Measurements from ENCODE around the gene LIM2.
"Not testable (repeated sequence)": the region's sequence is repeated elsewhere in the genome, so short reads cannot be mapped to it uniquely, and the experiment has no call there.

Gene LIM2

GRCh38 chr19:51397453-51397852, 9.7 kb upstream of the LIM2 start:
- not testable (repeated sequence) for H3K9me3 ChIP-seq (ENCODE audit: control insufficient read depth in 1 of 2, low read length in 2 of 2); H3K27me3 ChIP-seq (ENCODE audit: control insufficient read depth in 1 of 2, insufficient read depth in 2 of 2, low read length in 2 of 2); H3K36me3 ChIP-seq (ENCODE audit: control insufficient read depth in 1 of 2, insufficient read depth in 2 of 2, low read length in 2 of 2); H3K9ac ChIP-seq (ENCODE audit: low read depth in 1 of 2, low read length in 2 of 2); H3K4me3 ChIP-seq (ENCODE audit: low read depth in 1 of 2, low read length in 2 of 2); H3K27ac ChIP-seq (ENCODE audit: low read depth, low read length)
- H3K4me1 ChIP-seq (ENCODE audit: control insufficient read depth in 1 of 2, insufficient read depth in 2 of 2, low read length in 2 of 2) = peaks cover 10 to 11% of the 10 kb centered on the region in 2 donors

GRCh38 chr19:51396175-51396574, 8.4 kb upstream of the LIM2 start:
- H3K9ac ChIP-seq (ENCODE audit: low read depth in 1 of 2, low read length in 2 of 2) = no peak overlapping the region
- no peaks in the 10 kb centered on the region for H3K9me3 ChIP-seq (ENCODE audit: control insufficient read depth in 1 of 2, low read length in 2 of 2)
- no peaks in the 10 kb centered on the region for H3K27me3 ChIP-seq (ENCODE audit: control insufficient read depth in 1 of 2, insufficient read depth in 2 of 2, low read length in 2 of 2)
- H3K36me3 ChIP-seq (ENCODE audit: control insufficient read depth in 1 of 2, insufficient read depth in 2 of 2, low read length in 2 of 2) = no peaks in the 10 kb centered on the region
- H3K27ac ChIP-seq (ENCODE audit: low read depth, low read length) = no peak overlapping the region
- peaks cover 11 to 13% of the 10 kb centered on the region in 2 donors for H3K4me1 ChIP-seq (ENCODE audit: control insufficient read depth in 1 of 2, insufficient read depth in 2 of 2, low read length in 2 of 2)
- H3K4me3 ChIP-seq (ENCODE audit: low read depth in 1 of 2, low read length in 2 of 2) = no peak overlapping the region

DNA sequence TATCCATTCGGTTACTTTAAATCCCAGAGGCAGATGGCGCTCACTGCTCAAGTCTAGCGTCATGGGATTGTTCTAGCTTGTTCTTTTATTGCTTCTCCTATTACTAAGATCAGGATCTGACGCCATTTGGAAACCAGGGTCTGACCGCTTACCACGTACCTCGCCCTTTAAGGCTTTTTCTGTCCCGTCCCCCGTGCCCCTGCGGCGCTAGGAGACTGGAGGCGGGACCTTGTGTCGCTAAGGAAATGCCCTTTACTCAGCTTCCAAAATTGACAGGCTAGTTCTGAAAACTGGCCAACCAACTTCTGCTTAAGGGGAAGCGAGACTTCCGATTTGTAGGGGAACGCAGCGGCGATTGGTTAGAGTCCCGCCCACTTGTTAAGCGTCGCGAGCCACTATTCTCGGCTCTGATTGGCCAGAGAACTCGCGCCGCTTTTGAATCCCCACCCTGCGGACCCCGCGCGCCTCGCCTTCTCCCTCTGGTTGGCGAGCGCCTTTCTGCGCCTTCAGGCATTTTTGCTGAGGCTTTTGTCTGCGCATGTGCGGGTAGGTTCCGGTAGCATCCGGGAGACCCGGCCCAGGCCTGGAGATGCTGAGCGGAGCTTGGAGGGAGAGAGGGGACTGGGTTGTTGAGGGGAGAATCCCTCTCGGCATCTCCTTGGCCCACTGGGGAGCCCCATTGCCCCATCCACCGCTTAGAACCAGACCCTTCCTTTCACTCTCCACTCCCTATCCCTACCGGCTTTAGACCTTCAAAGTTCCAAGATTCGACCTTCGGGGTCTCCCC, 6.5 kb upstream of the LIM2 start:
- H3K27ac ChIP-seq (ENCODE audit: low read depth, low read length) = peak overlapping the region; percentile 33
- peak overlapping the region; percentile 65 to 68 for H3K4me3 ChIP-seq (ENCODE audit: low read depth in 1 of 2, low read length in 2 of 2)

DNA sequence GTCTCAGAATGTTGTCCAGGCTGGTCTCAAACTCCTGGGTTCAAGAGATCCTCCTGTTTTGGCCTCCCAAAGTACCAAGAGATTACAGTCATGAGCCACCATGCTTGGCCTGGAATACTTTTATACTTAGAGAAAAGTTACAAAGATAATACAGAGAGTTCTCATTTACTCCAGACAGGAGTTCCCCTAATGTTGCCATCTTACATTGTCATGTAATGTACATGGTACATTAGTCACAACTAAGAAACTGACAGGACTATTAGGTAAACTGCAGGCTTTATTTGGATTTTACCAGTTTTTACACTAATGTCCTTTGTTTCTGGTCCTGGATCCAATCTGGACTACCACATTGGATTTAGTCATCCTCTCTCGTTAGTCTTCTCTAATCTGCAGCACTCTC, 4.9 kb upstream of the LIM2 start:
- Histone ChIP-seq H3K4me1 (ENCODE audit: control insufficient read depth in 1 of 2, insufficient read depth in 2 of 2, low read length in 2 of 2) (peaks cover 16 to 17% of the 10 kb centered on the region in 2 donors), H3K9ac (ENCODE audit: low read depth in 1 of 2, low read length in 2 of 2) (no peak overlapping the region), H3K9me3 (ENCODE audit: control insufficient read depth in 1 of 2, low read length in 2 of 2) (no peaks in the 10 kb centered on the region), H3K27me3 (ENCODE audit: control insufficient read depth in 1 of 2, insufficient read depth in 2 of 2, low read length in 2 of 2) (no peaks in the 10 kb centered on the region), H3K36me3 (ENCODE audit: control insufficient read depth in 1 of 2, insufficient read depth in 2 of 2, low read length in 2 of 2) (no peaks in the 10 kb centered on the region), H3K4me3 (ENCODE audit: low read depth in 1 of 2, low read length in 2 of 2) (no peak overlapping the region), H3K27ac (ENCODE audit: low read depth, low read length) (no peak overlapping the region)

More for the DNA sequence above, 6.5 kb upstream of the LIM2 start:
- Histone ChIP-seq H3K4me1 (ENCODE audit: control insufficient read depth in 1 of 2, insufficient read depth in 2 of 2, low read length in 2 of 2) (peaks cover 16 to 17% of the 10 kb centered on the region in 2 donors), H3K9me3 (ENCODE audit: control insufficient read depth in 1 of 2, low read length in 2 of 2) (no peaks in the 10 kb centered on the region), H3K36me3 (ENCODE audit: control insufficient read depth in 1 of 2, insufficient read depth in 2 of 2, low read length in 2 of 2) (no peaks in the 10 kb centered on the region), H3K27me3 (ENCODE audit: control insufficient read depth in 1 of 2, insufficient read depth in 2 of 2, low read length in 2 of 2) (no peaks in the 10 kb centered on the region), H3K9ac (ENCODE audit: low read depth in 1 of 2, low read length in 2 of 2) (peak overlapping the region; percentile 21 to 70)

GRCh38 chr19:51391073-51391611, 3.4 kb upstream of the LIM2 start:
- H3K27ac ChIP-seq (ENCODE audit: low read depth, low read length) = no peak overlapping the region
- peaks cover 16 to 17% of the 10 kb centered on the region in 2 donors for H3K4me1 ChIP-seq (ENCODE audit: control insufficient read depth in 1 of 2, insufficient read depth in 2 of 2, low read length in 2 of 2)
- no peaks in the 10 kb centered on the region for H3K9me3 ChIP-seq (ENCODE audit: control insufficient read depth in 1 of 2, low read length in 2 of 2)
- no peaks in the 10 kb centered on the region for H3K36me3 ChIP-seq (ENCODE audit: control insufficient read depth in 1 of 2, insufficient read depth in 2 of 2, low read length in 2 of 2)
- no peak overlapping the region for H3K4me3 ChIP-seq (ENCODE audit: low read depth in 1 of 2, low read length in 2 of 2)
- H3K9ac ChIP-seq (ENCODE audit: low read depth in 1 of 2, low read length in 2 of 2) = no peak overlapping the region
- no peaks in the 10 kb centered on the region for H3K27me3 ChIP-seq (ENCODE audit: control insufficient read depth in 1 of 2, insufficient read depth in 2 of 2, low read length in 2 of 2)

DNA sequence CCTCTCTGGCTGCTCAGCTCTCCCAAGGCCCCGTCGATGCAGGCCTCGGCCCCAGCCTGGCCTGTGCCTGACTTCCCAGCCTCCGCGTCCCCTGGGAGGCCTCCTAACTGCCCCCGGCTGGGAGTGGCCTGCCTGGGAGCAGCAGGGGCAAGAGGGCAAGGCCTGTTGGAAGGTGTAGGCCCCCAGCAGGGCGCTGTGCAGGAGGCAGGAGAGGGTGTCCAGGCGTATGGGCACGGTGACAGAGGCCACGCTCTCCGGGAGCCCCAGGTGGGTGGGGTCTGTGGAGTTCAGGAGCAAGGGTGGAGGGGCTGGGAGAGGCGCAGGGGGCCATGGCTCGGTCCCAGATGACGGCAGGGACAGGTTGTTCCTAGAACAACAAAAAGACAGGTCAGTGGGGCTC, 1.4 kb upstream of the LIM2 start:
- no peak overlapping the region for H3K27ac ChIP-seq (ENCODE audit: low read depth, low read length)
- no peaks in the 10 kb centered on the region for H3K9me3 ChIP-seq (ENCODE audit: control insufficient read depth in 1 of 2, low read length in 2 of 2)
- no peak overlapping the region for H3K9ac ChIP-seq (ENCODE audit: low read depth in 1 of 2, low read length in 2 of 2)
- H3K4me1 ChIP-seq (ENCODE audit: control insufficient read depth in 1 of 2, insufficient read depth in 2 of 2, low read length in 2 of 2) = peaks cover 10 to 11% of the 10 kb centered on the region in 2 donors
- no peak overlapping the region for H3K4me3 ChIP-seq (ENCODE audit: low read depth in 1 of 2, low read length in 2 of 2)
- H3K27me3 ChIP-seq (ENCODE audit: control insufficient read depth in 1 of 2, insufficient read depth in 2 of 2, low read length in 2 of 2) = no peaks in the 10 kb centered on the region
- H3K36me3 ChIP-seq (ENCODE audit: control insufficient read depth in 1 of 2, insufficient read depth in 2 of 2, low read length in 2 of 2) = no peaks in the 10 kb centered on the region

DNA sequence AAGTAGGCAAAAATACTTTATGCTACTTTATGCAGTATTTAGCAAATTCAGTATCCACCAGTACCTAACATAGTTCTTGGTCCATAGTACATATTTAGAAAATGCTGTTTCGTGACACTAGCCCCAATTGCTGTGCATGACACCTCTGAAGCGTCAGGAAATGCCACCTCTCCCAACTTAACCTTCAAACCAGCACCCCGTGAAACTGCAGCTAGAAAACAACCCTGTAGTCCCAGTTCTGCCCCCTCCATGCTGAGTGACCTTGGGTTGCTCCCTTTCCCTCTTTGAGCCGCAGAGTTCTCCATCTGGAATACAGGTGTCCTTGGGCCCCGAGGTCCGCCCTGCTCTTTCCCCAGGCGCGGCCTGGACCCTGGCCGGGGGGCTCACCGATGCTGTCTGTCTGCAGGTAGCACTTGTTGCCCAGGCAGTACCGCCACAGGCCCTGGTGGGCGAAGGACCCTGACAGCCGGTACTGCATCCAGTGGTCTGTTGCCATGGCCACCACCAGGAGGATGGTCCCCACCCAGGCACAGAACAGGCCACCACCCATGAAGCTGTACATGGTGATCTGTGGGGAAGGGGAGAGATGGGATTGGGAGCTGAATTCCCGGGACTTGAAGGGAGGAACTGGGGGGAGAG, 773 bp downstream of the LIM2 start:
- Histone ChIP-seq H3K27ac (ENCODE audit: low read depth, low read length) (no peak overlapping the region), H3K4me1 (ENCODE audit: control insufficient read depth in 1 of 2, insufficient read depth in 2 of 2, low read length in 2 of 2) (peaks cover 6 to 7% of the 10 kb centered on the region in 2 donors), H3K9me3 (ENCODE audit: control insufficient read depth in 1 of 2, low read length in 2 of 2) (no peaks in the 10 kb centered on the region), H3K27me3 (ENCODE audit: control insufficient read depth in 1 of 2, insufficient read depth in 2 of 2, low read length in 2 of 2) (no peaks in the 10 kb centered on the region), H3K36me3 (ENCODE audit: control insufficient read depth in 1 of 2, insufficient read depth in 2 of 2, low read length in 2 of 2) (no peaks in the 10 kb centered on the region), H3K4me3 (ENCODE audit: low read depth in 1 of 2, low read length in 2 of 2) (no peak overlapping the region), H3K9ac (ENCODE audit: low read depth in 1 of 2, low read length in 2 of 2) (no peak overlapping the region)

DNA sequence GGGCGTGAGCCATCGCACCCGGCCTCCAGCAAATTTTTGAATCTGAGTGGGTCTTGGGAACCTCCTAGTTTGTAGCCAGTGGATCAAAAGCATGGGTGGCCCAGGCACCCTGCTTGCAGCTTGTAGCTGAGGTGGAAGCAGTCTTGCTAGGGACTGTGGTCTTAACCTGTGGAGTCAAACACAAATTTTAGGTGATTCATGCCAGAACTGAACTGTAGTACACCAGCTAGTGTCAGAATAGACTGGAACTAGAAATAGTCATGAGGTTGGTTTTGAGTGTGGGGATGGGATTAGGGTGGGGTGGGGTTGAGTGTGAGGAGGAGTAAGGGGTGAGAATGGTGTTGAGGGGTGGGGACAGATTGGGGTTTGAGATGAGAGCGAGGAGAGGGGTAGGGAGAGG, 5.8 kb downstream of the LIM2 start:
- Histone ChIP-seq H3K9me3 (ENCODE audit: control insufficient read depth in 1 of 2, low read length in 2 of 2) (peaks cover 0 to 5% of the 10 kb centered on the region in 2 donors), H3K27me3 (ENCODE audit: control insufficient read depth in 1 of 2, insufficient read depth in 2 of 2, low read length in 2 of 2) (no peaks in the 10 kb centered on the region), H3K9ac (ENCODE audit: low read depth in 1 of 2, low read length in 2 of 2) (no peak overlapping the region), H3K27ac (ENCODE audit: low read depth, low read length) (no peak overlapping the region), H3K36me3 (ENCODE audit: control insufficient read depth in 1 of 2, insufficient read depth in 2 of 2, low read length in 2 of 2) (no peaks in the 10 kb centered on the region), H3K4me3 (ENCODE audit: low read depth in 1 of 2, low read length in 2 of 2) (no peak overlapping the region), H3K4me1 (ENCODE audit: control insufficient read depth in 1 of 2, insufficient read depth in 2 of 2, low read length in 2 of 2) (no peaks in the 10 kb centered on the region)

DNA sequence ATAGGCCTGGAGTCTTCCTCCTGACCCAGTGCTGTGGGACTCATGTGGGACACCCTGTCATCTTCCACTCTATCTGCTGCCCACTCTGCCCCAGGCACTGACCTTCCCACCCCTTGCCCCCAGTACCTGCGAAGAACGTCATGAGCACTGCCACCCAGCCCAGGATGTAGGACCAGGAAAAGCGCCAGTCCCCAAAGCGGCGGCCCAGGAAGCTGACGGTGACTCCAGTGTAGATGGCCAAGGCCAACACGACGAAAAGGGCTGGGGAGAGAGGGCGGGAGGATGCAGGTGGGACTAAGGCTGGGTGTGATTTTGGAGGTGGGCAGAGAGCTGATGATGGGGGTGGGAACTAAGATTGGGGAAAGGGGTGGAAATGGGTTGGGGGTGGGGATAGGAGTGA, 7.4 kb downstream of the LIM2 start:
- Histone ChIP-seq H3K4me1 (ENCODE audit: control insufficient read depth in 1 of 2, insufficient read depth in 2 of 2, low read length in 2 of 2) (no peaks in the 10 kb centered on the region), H3K27me3 (ENCODE audit: control insufficient read depth in 1 of 2, insufficient read depth in 2 of 2, low read length in 2 of 2) (no peaks in the 10 kb centered on the region), H3K4me3 (ENCODE audit: low read depth in 1 of 2, low read length in 2 of 2) (no peak overlapping the region), H3K36me3 (ENCODE audit: control insufficient read depth in 1 of 2, insufficient read depth in 2 of 2, low read length in 2 of 2) (no peaks in the 10 kb centered on the region), H3K9ac (ENCODE audit: low read depth in 1 of 2, low read length in 2 of 2) (no peak overlapping the region), H3K27ac (ENCODE audit: low read depth, low read length) (no peak overlapping the region), H3K9me3 (ENCODE audit: control insufficient read depth in 1 of 2, low read length in 2 of 2) (peaks cover 0 to 5% of the 10 kb centered on the region in 2 donors)

DNA sequence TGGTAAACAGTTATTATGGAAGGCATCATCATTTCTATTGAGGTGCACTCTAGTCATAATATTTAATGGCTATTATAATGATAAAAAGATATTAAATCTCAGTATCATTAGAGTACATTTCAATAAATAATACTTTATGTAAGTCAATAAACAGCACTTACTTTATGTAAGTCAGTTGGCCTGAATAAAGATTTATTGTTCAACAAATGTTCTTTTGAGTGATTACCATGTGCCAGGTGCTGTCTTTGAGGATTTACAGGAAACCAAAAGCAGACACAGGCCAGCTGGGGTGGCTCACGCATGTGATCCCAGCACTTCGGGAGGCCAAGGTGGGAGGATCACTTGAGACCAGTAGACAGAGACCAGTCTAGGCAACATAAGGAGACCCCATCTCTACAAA, 10.4 kb downstream of the LIM2 start:
- Histone ChIP-seq H3K9me3 (ENCODE audit: control insufficient read depth in 1 of 2, low read length in 2 of 2) (peaks cover 0 to 5% of the 10 kb centered on the region in 2 donors), H3K4me1 (ENCODE audit: control insufficient read depth in 1 of 2, insufficient read depth in 2 of 2, low read length in 2 of 2) (no peaks in the 10 kb centered on the region), H3K27me3 (ENCODE audit: control insufficient read depth in 1 of 2, insufficient read depth in 2 of 2, low read length in 2 of 2) (no peaks in the 10 kb centered on the region), H3K27ac (ENCODE audit: low read depth, low read length) (no peak overlapping the region), H3K4me3 (ENCODE audit: low read depth in 1 of 2, low read length in 2 of 2) (no peak overlapping the region), H3K9ac (ENCODE audit: low read depth in 1 of 2, low read length in 2 of 2) (no peak overlapping the region), H3K36me3 (ENCODE audit: control insufficient read depth in 1 of 2, insufficient read depth in 2 of 2, low read length in 2 of 2) (no peaks in the 10 kb centered on the region)

Data from duodenal mucosa (tissue), 2 donors.